GM18517 (cell line): ENCODE data around the gene PTPN23.
A peak's percentile ranks its signal among the peaks of the same experiment; 100 is the strongest.

ENCODE experiments used
- ATAC-seq: cut with Tn5 transposase; IDR thresholded peaks from one replicate; pipeline ENCODE4 v1.9.1; 2021; ENCODE audit warnings: mild to moderate bottlenecking, moderate library complexity; ENCODE audit not compliant: unreplicated experiment

Gene PTPN23

DNA sequence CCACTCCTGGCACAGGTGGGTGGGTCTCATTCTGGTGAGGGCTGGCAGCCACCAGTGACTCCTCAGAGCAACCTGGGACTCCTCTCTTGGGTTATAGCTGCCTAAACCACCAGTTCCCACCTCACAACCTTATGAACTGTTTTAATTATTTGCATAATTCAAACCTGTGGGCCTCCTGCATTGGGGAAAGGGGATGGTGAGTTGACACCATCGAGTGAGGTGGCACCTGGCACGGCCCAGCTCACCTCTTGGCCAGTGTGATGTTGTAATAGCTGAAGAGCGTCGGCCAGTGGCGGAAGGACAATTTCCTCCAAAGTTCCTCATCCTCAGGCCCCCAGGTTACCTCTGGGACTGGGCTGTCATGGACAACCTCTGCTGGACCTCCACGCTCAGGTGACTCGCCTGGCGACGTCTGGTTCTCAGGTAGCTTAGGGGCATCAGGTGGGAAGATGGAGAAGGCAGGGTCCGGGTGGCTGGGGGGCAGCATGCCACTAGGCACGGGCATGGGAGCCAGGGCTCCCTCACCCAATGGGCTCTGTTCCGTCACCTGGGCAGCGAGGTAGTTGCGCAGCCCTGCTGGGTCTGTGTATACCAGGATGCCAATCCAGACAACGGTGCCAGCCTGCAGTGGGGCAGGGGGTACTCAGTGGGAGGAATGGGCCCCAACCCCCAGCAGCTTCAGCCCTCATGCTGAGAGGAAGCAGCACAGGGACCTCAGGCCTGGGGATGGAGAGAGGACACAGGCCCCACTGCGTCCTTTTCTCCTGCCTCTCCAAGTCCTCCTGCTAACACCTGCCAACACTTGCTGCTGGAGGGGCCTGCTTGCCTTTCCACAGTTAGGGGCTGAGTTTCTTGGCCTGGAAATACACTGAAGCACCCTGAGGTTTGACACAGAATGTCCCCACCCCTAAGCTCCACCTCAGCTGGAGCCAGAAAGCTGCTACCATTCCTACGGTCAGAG, 38.5 kb downstream of the PTPN23 start:
- ATAC-seq = no peak

DNA sequence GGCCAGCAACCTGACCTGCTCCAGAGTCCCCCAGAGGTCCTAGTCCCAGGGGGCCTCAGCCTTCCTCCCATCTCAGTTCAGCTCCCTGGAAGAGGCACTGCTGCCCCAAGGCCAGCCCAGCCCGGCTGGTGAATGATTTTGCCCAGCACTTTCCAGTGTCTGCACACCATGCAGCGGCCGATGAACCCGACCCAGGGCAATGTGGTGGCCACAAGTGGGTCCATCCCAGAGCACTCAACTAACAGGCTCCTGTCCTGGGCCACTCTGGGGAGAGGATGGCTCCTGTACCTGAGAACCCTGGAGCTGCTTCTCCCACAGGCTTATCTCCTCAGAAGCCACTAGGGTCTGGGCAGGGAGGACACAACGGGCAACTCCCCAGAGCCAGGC, 39.2 kb downstream of the PTPN23 start:
- no peak for ATAC-seq

DNA sequence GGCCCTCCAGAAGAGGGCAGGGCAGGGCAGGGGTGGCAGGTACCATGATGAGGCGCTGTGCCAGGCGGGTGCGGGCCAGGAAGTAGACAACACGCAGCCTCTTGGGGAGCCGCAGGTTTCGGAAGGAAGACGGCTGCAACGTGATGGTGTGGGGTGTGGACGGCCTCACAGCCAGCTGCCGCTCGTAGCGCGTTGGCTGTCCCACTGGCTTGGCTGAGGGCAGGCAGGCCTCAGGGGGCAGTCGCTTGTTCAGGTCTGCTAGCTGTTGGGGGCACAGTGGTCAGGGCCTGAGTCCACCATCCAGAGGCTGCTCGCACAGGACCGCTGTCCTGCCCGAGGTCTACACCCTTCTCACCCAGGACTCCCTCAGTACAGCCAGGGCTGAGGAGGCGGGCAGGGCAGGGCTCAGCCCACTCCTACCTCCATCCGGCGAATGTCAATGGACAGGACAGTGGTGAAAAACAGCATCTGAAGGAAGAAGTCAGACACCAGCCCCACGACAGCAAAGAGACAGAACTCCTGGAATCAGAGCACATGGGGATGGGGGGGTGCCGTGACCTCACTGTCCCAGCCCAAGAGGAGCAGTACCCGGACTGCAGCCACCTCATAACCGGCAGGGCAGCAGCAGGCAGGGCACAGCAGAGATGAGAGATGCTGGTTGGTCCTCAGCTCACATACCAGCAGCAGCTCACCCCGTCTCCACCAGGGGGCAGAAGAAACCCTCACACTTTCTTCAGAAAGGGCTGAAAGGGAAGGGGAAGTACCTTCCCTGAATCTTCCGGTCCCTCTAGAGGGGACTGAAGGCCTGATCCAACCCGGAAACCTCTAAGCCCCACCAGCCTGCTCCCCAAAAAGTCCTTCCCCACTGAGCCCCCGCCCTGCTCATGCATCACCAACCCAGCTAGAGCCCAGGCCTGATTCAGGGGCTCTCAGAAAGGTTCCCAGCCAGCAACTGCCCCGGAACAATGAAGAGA, 40.0 kb downstream of the PTPN23 start:
- peak; percentile 77 for ATAC-seq

DNA sequence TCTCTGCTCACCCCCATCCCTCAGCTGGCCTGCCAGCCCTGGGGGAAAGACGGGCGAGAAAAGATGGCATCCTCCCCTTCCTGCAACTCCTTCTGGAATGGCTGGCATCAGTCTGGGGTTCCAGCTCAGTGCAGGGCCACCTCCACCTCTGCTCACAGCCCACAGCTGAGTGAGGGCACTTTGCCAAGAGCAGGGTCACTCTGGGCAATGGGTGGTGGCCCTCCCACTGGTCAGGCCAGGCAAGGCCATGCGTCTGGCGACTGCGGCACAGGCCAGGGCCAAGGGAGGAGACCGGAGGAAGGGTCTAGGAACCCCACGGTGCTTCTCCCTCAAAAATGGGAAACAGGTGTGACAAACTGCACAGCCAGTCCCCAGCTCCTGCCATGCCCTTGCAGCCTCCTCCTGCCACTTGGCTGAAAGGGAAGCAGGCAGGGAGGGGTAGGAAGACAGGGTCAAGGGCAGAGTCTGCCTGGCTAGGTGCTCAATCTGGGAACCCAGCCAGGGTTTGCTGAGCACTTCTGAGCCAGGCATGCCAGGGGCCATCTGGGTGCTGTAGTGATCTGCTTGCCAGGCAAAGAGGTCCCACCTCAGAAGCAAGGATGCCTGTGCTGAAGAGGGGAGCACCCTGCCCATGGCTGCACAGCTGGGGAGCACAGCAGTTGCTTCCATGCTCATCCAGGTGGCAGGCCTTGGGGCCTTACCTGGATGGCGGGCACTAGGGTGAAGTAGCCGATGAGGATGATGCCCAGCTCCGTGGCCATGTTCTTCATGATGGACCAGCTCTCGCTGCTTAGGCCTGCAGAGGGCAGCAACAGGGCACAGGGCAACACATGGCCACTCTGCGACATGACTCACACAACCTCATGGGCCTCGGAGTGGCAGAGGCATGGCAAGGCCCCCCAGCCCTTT, 41.2 kb downstream of the PTPN23 start:
- ATAC-seq = no peak

DNA sequence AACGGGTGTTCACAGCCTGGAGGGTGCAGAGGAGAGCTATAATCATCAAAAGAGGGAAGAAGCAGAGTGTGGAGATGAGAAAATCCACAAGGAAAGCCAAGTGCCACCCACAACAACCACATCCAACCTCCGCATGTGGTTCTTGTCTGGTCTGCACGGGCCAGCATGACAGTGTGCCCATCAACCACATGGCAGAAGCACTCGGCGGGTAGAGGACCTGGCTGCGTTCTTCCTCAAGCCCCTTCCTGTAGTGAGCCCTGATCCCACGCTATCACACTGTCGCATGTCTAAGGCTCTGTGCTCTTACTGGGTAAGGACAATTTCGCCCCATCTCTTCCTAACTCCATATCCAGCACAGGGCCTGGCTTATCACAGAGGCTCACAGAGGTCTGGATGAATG, 41.9 kb downstream of the PTPN23 start:
- ATAC-seq = no peak

DNA sequence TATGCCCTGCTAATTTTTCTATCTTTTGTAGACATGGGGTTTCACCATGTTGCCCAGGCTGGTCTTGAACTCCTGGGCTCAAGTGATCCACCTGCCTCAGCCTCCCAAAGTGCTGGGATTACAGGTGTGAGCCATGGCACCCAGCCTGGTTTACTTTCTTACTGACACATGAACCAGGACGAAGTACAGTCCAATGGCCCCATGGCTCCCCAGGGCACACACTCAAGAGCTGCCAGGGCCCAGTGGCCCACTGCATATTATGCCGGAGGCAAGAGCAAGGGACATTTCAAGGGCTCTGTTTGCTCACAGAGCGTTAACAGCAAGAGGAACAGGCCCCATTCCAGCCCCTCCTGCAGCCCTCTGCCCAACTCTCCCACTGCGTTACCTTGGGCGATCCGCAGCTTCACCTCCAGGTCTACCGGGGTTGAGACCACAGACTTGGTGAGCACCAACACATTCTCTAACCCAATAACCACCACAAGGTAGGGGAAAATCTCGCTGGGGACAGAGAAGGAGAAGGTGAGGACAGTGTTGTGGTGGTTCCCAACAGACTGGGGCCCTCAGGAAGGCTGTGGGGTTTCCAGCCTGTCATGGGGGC, 42.8 kb downstream of the PTPN23 start:
- no peak for ATAC-seq

DNA sequence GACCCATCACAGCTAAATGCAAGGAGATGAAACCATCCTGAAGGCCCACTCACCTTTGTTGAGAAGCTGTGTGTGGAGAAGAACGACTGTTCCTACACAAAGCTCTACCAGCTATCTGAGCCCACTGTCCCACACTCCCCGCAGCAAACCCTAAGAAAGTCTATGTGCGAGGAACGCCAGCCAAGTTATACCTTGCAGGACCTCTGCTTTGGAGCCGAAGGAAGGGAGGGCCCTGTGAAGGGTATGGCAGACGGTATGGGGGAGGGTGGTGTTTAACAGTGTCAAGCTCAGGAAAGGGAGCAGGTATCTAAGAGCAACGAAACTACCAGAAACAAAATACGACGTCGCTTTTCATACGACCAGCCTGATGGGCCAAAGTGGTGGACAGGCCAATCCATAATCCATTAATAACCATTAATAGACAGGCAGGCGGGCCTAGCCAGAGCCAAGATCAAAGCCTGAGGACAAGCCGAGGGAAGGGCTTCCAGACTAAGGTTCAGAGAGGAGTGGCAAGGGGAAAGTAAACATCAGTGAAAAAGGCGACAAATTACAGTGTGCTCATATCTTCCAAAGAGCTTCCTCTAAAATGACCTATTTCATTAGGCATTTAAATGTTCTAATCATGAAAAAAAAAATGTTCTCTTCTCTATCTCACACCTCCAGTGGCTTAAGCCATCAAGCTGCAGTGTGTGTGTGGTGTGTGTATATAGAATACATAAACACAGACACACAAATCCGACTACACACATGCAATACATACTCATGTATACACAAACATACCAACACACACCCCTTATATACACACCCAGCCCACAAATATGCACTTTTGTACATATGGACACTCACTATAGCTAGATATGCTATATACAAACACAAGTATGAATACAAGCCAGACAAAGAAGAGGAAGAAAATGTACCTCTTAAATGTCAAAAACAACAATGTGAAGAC, 43.9 kb downstream of the PTPN23 start:
- no peak for ATAC-seq

DNA sequence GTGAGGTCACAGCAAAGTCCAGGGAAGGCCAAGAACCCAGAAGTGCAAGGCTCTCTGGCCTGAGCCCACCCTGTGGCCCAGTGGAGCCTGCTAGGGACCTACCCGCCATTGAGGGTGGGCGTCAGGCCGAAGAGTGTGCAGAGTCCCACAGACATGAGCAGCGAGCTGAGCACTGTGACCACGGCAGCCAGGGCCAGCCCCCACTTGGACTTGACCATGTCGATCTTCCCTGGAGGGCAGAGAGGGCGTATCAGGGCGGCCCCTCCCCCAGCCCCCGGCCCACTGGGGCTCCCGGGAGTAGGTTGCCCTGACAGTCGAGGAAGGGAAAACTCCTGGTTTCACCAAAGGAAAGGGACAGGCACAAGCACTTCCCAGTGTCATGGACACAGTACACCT, 44.6 kb downstream of the PTPN23 start:
- ATAC-seq = no peak

DNA sequence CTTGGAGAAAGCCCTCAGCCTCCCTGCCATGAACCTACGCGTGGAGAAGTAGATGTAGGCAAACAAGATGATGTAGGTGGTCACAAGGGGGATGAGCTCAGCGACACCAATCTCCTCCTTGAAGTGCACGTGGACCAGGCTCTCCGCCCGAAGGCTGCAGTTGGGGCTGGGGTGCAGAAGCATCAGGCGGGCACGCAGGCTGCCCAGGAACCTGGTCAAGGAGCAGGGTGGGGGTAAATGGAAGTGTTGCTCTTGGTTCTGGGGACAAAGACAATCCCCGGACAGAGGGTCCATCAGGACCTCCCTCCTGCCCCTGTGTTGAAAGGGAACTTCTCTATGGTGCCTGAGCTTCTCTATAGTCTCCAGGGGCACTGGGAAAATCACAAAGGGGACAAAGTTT, 45.1 kb downstream of the PTPN23 start:
- no peak for ATAC-seq

DNA sequence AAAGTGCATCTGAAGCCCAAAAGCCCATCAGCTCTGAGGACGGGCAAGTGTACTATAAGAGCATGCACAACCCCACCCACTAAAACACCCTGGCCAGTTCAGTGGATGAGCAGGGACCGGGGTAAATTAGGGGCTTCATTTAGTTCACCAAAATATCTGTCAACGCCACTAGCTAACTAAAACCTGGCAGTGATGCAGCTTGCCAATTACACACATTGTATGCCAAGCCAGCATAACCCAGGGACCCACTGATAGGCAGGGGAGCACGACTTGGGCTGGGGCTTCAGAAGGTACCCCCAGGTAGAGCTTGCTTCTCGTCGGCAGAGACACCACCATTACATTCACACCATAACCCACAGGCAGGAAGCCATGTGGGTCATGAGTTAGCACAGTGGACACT, 47.0 kb downstream of the PTPN23 start:
- no peak for ATAC-seq

DNA sequence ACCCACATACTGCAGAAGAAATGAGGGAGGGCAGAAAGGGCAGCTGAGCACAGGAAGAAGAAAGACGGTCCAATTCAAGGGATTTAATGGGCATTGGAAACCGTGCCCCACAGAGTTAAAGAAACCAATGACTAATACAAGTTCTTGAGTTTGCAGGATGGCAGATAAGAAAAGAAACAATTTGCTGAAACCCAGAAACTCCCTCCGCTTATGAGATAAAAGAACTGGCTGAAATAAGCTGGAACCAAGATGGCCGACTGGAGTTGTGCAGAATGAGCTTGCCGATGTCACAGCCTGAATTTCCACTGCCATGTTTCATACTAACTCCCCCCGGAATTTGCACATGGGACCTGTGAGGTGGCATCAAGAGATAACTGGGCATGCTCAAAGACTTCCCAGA, 47.8 kb downstream of the PTPN23 start:
- no peak for ATAC-seq

DNA sequence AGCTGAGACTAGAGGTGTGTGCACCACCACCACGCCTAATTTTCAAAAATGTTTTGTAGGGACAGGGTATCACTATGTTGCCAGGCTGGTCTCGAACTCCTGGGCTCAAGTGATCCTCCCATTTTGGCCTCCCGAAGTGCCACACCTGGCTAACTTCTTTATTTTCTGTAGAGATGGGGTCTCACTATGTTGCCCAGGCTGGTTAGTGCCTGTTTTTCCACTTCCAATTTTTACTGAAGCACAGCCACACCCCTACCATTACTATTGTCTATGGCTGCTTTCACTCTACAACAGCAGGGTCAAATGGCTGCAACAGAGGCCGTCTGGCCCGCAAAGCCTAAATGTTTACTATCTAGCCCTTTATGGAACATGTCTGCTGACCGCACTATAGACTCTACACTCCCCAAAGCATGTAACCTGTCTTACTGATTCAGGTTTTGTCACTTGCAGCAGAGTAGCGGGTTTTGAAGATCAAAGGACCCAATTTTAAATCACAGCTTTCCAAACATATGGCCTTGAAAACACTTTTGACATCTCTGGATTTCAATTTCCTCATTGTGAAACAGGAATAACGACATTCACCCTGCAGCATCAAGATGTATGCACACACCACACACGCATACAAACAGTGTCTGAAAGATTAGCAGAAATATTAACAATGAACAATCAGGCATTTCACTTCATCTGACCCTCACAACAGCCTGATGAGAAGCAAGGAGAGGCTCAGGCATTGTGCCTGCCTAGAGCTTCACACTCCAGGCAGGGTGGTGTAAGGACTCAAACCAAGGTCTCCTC, 48.9 kb downstream of the PTPN23 start:
- no peak for ATAC-seq

DNA sequence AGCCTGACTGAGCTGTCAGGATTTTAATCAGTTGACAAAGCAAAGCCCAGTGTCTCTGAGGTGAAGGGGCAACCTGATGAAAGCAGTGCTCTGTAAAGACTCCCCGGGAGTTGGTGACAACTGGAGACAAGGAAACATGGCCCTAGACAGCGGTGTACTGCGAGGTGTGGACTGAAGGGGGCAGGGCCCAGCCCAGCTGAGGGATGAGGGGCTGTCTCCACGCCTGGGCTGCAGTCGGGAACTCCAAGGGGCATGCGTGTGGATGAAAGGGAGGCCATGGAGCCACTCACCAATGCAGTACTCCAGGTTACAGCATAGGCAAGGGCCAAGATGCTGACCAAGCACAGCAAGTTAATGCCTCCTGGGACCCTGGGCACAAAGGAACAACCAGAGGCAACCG, 49.8 kb downstream of the PTPN23 start:
- ATAC-seq = no peak

DNA sequence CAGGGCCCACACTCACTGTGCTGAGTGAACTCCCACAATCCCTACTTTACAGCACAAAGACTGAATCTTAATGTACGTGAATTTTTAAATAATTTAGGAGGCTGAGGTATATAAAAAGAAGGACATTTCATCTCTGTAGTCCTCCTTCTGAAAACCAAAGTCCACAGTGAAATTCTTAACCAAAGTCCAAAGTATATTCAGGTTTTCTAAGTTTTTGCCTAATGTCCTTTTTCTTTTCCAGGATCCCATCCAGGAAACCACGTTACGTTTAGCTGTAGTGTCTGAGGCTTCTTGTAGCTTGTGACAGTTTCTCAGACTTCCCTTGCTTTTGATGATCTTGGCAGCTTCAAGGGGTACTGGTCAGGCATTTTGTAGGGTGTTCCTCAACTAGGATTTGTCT, 50.4 kb downstream of the PTPN23 start:
- ATAC-seq = no peak

DNA sequence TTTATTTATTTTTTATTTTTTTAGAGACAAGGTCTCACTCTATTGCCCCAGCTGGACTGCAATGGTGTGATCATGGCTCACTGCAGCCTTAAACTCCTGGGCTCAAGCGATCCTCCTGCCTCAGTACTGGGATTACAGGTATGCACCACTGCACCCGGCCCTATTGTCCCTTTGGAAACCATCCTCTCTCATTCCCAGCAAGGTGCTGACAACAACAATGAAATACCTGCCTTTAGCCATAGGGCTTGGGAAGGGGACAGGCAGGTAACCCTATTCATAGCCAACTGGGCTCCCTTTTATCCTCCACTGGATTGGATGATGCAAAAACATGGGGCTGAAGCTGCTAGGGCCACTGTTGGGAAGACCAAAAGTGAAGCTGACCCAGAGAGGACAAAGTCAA, 51.9 kb downstream of the PTPN23 start:
- no peak for ATAC-seq

DNA sequence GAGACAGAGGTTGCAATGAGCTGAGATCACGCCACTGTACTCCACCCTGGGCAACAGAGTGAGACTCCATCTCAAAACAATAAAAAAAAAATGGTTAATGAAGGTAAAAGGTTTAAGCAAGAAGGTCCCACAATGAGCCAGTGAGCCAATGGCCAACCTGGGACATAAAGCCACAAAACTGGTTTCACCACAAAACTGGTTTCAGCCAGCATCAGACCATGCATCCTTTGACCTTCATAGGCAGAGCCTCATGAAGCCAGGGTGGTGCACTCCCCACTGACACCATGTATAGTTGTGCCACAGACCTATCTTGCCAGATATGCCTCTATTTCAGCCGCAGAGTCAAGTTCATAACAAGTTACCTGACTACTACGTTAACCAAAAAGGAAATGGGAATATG, 53.0 kb downstream of the PTPN23 start:
- ATAC-seq = no peak

DNA sequence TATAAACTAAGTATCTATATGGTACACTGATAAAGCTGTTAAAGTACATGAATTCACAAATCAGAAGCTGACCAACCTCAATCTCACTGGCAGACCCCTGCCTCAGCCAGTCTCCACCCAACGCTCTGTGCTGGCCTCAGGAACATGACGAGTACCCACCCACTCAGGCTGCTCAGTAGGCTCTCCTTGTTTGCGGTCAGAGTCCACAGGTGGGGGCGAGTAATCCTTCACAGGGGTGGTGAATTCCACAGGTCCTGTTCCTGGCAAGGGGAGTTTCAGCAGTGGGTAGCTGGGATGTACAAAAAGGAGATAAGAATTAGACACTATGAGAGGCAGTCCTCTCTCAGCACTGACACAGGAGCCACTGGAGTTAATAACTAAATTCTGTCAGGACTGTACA, 54.0 kb downstream of the PTPN23 start:
- no peak for ATAC-seq

DNA sequence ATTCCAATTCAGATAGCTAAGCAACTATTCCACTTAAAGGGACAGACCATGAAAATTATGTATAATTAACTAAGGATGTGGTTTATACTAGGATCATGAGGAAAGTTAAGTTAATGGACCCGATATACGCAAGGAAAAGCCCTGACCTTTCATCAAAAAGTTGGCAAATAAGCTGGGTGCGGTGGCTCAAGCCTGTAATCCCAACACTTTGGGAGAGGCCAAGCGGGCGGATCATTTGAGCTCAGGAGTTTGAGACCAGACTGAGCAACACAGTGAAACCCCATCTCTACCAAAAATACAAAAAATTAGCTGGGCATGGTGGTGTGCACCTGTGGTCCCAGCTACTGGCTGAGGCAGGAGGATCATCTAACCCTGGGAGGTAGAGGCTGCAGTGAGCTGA, 55.4 kb downstream of the PTPN23 start:
- no peak for ATAC-seq
